AG04450 (cell line): ENCODE data around the gene LGMN. TPM values are rescaled to one million over a fixed set of nuclear protein-coding genes. Genes with fewer than 3 reads are reported as not detected.
A peak's percentile ranks its signal among the peaks of the same experiment; 100 is the strongest.

Experiments used
- CTCF ChIA-PET: fragments of 300-600, 350-600 bp; formaldehyde crosslinking; extraction: SDS; loops from one replicate; lab custom pipeline; 2022; ENCODE audit warnings: antibody characterized with exemption, inconsistent platforms; lab: Charles Lee
- POLR2A ChIA-PET: fragments of 350-600 bp; formaldehyde crosslinking; extraction: SDS; loops from one replicate; lab custom pipeline; 2021; ENCODE audit warnings: antibody characterized with exemption, inconsistent platforms; lab: Yijun Ruan, JAX
- DNase-seq: peaks from one replicate; pipeline ENCODE4 v3.0.0-alpha.2; 2011; ENCODE audit warnings: low read depth, low spot score
- H3K27ac ChIP-seq: one replicate; pipeline ENCODE4 v1.5.1; 2012; ENCODE audit warnings: low read depth, low read length, control low read depth
- H3K27me3 ChIP-seq: one replicate; pipeline ENCODE4 v1.6.0; 2012; ENCODE audit warnings: low read length; ENCODE audit not compliant: control insufficient read depth, insufficient read depth
- H3K4me3 ChIP-seq: 2 replicates; pipeline ENCODE4 v1.5.1; 2011; ENCODE audit warnings: mild to moderate bottlenecking, low read depth, low read length, control low read depth
- H3K9me3 ChIP-seq: 2 replicates; pipeline ENCODE4 v1.5.1; 2012; ENCODE audit warnings: low read length; ENCODE audit not compliant: control insufficient read depth, insufficient read depth
- CTCF ChIP-seq: IDR thresholded peaks from 2 replicates; pipeline ENCODE4 v1.5.1; 2011; ENCODE audit warnings: low read depth, low read length, control low read depth, inconsistent platforms
- polyA plus RNA-seq: library from polyadenylated mRNA; depleted of rRNA; stranded (reverse); fragments of >200 nt; gene quantifications from 2 replicates; pipeline ENCODE4 v1.2.3, GENCODE V29; 2011

LGMN gene
- polyA plus RNA-seq, 1 experiment, result 21.8 TPM

- ChIA-PET CTCF (no interaction called here), POLR2A (no interaction called here)
- H3K27ac ChIP-seq, result no peak overlapping the region
- no peak overlapping the region for H3K4me3 ChIP-seq
- no peak for DNase-seq
- peaks cover 21% of the 10 kb centered on the region for H3K27me3 ChIP-seq
- TF ChIP-seq CTCF, result no peak
- peaks cover 5% of the 10 kb centered on the region; the same call in 1 of the 2 replicates for H3K9me3 ChIP-seq
Observed at GRCh38 chr14:92734618-92735017, 13.8 kb downstream of the LGMN start.

GRCh38 chr14:92733007-92733406 is 15.4 kb downstream of the LGMN start:
- no peak overlapping the region for H3K27ac ChIP-seq
- H3K4me3 ChIP-seq, result no peak overlapping the region
- DNase-seq, result no peak
- H3K27me3 ChIP-seq, result peaks cover 18% of the 10 kb centered on the region
- no peak for TF ChIP-seq CTCF
- peaks cover 5% of the 10 kb centered on the region; the same call in 1 of the 2 replicates for H3K9me3 ChIP-seq
- ChIA-PET POLR2A (no interaction called here), CTCF (no interaction called here)

- peaks cover 18% of the 10 kb centered on the region for H3K27me3 ChIP-seq
- ChIA-PET POLR2A (interaction anchor here (2.2 kb wide), 1 partner anchor 16 kb away, joined by 12 read pairs; the partner anchor contains the start of gene LGMN), CTCF (interaction anchor here (0.6 kb wide), 1 partner anchor 10 kb away, joined by 3 read pairs; no protein-coding TSS in a partner anchor)
- H3K9me3 ChIP-seq, result peaks cover 5% of the 10 kb centered on the region; the same call in 1 of the 2 replicates
- no peak for TF ChIP-seq CTCF
- no peak overlapping the region for H3K27ac ChIP-seq
- H3K4me3 ChIP-seq, result no peak overlapping the region
- no peak for DNase-seq
Observed at GRCh38 chr14:92731622-92732115, 16.8 kb downstream of the LGMN start.

- H3K27ac ChIP-seq, result no peak overlapping the region
- peak; percentile 89 for DNase-seq
- no peak overlapping the region for H3K4me3 ChIP-seq
- ChIA-PET CTCF (interaction anchor here (1.2 kb wide), 1 partner anchor 54 kb away, joined by 3 read pairs; no protein-coding TSS in a partner anchor), POLR2A (interaction anchor here (0.8 to 2.2 kb wide), 3 partner anchors 10 to 56 kb away, joined by 3 to 12 read pairs (median 3); partner anchors contain the start of gene LGMN)
- peaks cover 13% of the 10 kb centered on the region for H3K27me3 ChIP-seq
- H3K9me3 ChIP-seq, result peaks cover 5% of the 10 kb centered on the region; the same call in 1 of the 2 replicates
- TF ChIP-seq CTCF, result no peak
Observed at GRCh38 chr14:92729634-92730358, 18.6 kb downstream of the LGMN start.
